NCI-H1694 (cell line): ENCODE data around the gene TEX264.
"Not testable (repeated sequence)": the region's sequence is repeated elsewhere in the genome, so short reads cannot be mapped to it uniquely, and the experiment has no call there.

Experiments used
- DNase-seq: peaks from one replicate; lab custom pipeline; 2025; lab: John Stamatoyannopoulos, UW

The TEX264 gene

GRCh38 chr3:51670823-51671733 is at the start of gene TEX264:
Gene TEX264, plus strand, starts transcription at chr3:51671252. Its CDS starts 3,053 bp downstream, at chr3:51674305.
- peak; percentile 8 for DNase-seq

- DNase-seq = no peak
These were observed 48.6 kb upstream of the TEX264 start for GRCh38 chr3:51622413-51622812.

- DNase-seq = peak; percentile 55
These were observed 48.2 kb upstream of the TEX264 start for GRCh38 chr3:51622868-51623267.

GRCh38 chr3:51630513-51630912 is 40.5 kb upstream of the TEX264 start:
- no peak for DNase-seq

- no peak for DNase-seq
These were observed 33.7 kb upstream of the TEX264 start for GRCh38 chr3:51637144-51637940.

GRCh38 chr3:51637941-51638471 is 33.0 kb upstream of the TEX264 start:
- peak; percentile 10 for DNase-seq

GRCh38 chr3:51642462-51642861 is 28.6 kb upstream of the TEX264 start:
- no peak for DNase-seq

- no peak for DNase-seq
These were observed 25.0 kb upstream of the TEX264 start for GRCh38 chr3:51646091-51646490.

- DNase-seq = not testable (repeated sequence)
These were observed 18.9 kb upstream of the TEX264 start for GRCh38 chr3:51652103-51652502.

GRCh38 chr3:51653409-51653808 is 17.6 kb upstream of the TEX264 start:
- DNase-seq = not testable (repeated sequence)

- no peak for DNase-seq
These were observed 13.8 kb upstream of the TEX264 start for GRCh38 chr3:51657234-51657633.

- DNase-seq = no peak
These were observed 11.1 kb upstream of the TEX264 start for GRCh38 chr3:51659942-51660341.

- no peak for DNase-seq
These were observed 8.6 kb upstream of the TEX264 start for GRCh38 chr3:51662456-51662855.

- no peak for DNase-seq
These were observed 2.3 kb upstream of the TEX264 start for GRCh38 chr3:51668756-51669155.

GRCh38 chr3:51669241-51670052 is 1.6 kb upstream of the TEX264 start:
- peak; percentile 56 for DNase-seq

- DNase-seq = no peak
These were observed 814 bp upstream of the TEX264 start for GRCh38 chr3:51670053-51670822.

- no peak for DNase-seq
These were observed 853 bp downstream of the TEX264 start for GRCh38 chr3:51671734-51672475.

- no peak for DNase-seq
These were observed 2.2 kb downstream of the TEX264 start for GRCh38 chr3:51673181-51673801.

- no peak for DNase-seq
These were observed 3.0 kb downstream of the TEX264 start for GRCh38 chr3:51673802-51674654.
